HT-29 (cell line): Measurements from ENCODE around the gene B3GNT5. TPM values are rescaled to one million over a fixed set of nuclear protein-coding genes. Genes with fewer than 3 reads are reported as not detected.

Experiments used
- DNase-seq: peaks from one replicate; pipeline ENCODE4 v3.0.0-alpha.2; 2015; ENCODE audit warnings: low spot score
- small RNA-seq: library from RNA; depleted of rRNA; stranded (forward); fragments of <200 nt; gene quantifications from one replicate; pipeline ENCODE3, GENCODE V24; 2014
- total RNA-seq: library from RNA; depleted of rRNA; stranded (reverse); fragments of >200 nt; shearing (Covaris generic); gene quantifications from 2 replicates; pipeline ENCODE4 v1.2.3, GENCODE V29; 2014; rRNA removed

The B3GNT5 gene
- total RNA-seq, 1 experiment from 2014 or later: 6.7 TPM

- no peak for DNase-seq
Observed at GRCh38 chr3:183318877-183319276, 65.8 kb downstream of the B3GNT5 start.

DNA sequence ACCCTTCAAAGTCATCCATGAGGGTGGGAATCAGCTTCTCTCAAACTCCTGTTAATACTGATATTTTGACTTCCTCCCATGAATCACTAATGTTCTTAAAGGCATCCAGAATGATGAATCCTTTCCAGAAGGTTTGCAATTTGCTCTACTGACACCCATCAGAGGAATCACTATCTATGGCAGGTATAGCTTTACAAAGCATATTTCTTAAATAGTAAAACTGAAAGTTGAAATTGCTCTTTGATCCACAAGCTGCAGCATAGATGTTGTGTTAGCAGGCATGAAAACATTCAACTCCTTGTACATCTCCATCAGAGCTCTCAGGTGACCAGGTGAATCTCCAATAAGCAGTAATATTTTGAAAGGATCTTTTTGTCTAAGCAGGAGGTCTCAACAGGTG is 66.3 kb downstream of the B3GNT5 start:
- no peak for DNase-seq

Small RNAs within 50 kb of the gene (small RNA-seq; reads per million reads assigned to genes)
- 0.43 reads per million for gene RNA5SP151

Other genes starting within 250 kb of the B3GNT5 start
- 11.7 and 16.2 TPM in 2 replicates for gene MCCC1, start 153.8 kb upstream of the B3GNT5 start, total RNA-seq
- gene LAMP3, start 90.5 kb upstream of the B3GNT5 start, total RNA-seq: not detected in 2 replicates
- 0.05 TPM in 1 of 2 replicates, not detected in the other for gene MCF2L2, start 175.4 kb downstream of the B3GNT5 start, total RNA-seq